Epidermal melanocyte (primary cell): ENCODE data around the gene LIPG.
A peak's percentile ranks its signal among the peaks of the same experiment; 100 is the strongest.

ENCODE experiments used
- DNase-seq: peaks from one replicate; pipeline ENCODE4 v3.0.0; 2011; ENCODE audit warnings: low spot score; ENCODE audit not compliant: insufficient read length

Gene LIPG

DNA sequence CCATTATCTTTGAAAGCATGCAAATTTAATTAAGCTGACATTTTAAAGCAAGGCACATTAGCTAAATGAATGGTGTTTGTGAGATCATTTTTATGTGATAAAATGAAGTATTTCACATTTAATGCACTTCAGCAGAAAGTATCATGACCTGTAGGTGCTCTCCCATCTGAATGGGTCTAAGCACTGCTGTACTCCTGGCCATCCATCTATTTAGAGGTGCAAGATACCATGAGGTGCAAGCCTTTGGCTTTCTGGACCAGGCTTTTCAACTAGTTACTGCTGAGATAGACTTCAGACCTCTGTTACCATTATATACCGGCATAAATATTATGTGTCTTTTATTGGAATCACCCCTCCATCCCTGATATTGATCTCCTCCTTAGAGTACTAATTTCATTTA lies 15.6 kb upstream of the LIPG start:
- no peak for DNase-seq

DNA sequence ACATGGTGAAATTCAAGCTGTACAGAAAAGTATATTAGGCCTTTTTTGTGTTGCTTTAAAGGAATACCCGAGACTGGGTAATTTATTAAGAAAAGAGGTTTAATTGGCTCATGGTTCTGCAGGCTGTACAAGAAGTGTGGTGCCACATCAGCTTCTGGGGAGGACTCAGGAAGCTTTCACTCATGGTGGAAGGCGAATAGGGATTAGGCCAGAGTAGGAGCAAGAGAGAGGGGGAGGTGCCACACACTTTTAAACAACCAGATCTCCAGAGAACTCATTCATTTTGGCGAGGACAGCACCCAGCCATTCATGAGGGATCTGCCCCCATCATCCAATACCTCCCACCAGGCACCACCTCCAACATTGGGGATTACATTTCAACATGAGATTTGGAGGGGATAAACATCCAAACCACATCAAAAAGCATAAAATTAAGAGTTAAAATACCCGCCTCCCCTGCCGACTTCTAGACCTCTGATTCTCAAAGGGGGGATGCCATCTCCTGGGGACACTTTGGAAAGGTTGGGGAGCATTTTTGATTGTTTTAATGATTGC lies 15.1 kb upstream of the LIPG start:
- DNase-seq = no peak

DNA sequence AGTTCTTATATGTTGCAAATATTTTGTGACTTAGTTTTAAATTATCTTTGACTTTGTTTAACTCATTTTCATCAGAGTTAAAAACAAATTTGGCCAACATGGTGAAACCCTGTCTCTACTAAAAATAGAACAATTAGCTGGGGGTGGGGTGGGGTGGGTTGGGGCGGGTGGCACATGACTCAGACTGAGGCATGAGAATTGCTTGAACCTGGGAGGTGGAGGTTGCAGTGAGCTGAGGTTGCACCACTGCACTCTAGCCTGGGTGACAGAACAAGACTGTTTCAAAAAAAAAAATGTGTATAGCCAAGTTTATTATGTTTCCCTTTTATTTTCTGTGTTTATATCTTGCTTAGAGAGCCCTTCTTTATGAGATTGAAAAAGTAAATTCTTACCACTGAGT lies 14.2 kb upstream of the LIPG start:
- no peak for DNase-seq

DNA sequence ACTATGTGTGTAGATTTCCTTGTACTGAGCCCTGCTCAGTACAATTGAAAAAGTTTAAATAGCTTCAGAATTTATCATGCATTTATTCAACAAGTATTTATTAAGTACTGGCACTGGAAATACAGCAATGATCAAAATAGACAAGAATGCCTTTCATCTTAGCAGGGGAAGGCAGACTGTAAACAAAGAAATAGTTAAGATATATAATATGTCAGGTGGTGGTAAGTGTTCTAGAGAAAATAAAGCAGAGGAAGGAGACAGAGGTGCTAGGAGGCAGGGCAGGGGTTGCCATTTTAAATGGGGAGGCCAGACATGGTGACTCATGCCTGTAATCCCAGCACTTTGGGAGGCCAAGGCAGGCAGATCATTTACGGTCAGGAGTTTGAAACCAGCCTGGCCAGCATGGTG lies 13.6 kb upstream of the LIPG start:
- no peak for DNase-seq

DNA sequence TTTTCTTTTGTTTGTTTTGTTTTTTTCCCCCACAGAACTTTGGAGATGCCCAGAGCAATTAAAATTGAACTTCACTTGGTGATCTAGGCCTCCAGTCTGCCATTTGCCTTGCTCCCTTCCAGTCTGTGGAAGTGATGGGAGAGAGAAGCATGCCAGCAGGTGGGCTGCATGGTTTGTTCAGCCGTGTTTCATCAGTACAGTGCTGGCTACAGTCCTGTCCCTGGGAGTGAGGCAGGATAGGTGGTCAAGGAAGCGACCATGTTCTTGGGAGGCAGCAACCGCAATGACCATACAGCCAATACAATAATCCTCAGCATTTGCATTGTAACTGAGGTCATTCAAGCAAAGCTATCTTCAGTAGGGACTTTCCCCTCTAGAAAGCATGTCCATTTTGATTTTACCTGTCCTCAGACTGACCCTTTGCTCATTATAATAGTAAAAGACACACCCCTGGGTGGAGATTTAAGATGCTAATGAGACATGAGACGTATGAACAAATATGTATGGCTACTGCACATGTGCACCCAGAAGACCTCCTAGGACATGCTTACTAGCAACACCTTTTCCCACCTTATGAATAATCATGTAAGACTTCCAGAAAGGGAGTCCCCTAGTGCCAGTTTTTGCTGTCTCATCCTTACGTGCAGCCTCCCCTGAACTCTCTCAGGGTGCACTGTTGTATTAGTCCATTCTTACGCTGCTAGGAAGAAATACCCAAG lies 11.1 kb upstream of the LIPG start:
- DNase-seq = no peak

DNA sequence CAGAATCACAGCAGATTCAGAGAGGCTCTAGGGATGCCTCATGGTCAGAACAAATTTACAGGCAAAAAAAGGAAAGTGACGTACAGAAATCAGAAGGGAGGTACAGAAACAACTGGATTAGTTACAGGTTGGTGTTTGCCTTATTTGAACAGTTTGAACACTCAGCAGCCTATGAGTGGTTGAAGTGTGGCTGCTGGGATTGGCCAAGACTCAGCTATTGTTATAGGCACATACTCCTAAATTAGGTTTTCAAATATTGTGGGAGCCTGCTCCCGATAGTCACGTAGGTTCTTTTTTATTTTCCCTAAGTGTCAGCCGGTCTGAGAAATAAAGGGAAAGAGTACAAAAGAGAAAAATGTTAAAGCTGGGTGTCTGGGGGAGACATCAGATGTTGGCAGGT lies 8.9 kb upstream of the LIPG start:
- DNase-seq = no peak

DNA sequence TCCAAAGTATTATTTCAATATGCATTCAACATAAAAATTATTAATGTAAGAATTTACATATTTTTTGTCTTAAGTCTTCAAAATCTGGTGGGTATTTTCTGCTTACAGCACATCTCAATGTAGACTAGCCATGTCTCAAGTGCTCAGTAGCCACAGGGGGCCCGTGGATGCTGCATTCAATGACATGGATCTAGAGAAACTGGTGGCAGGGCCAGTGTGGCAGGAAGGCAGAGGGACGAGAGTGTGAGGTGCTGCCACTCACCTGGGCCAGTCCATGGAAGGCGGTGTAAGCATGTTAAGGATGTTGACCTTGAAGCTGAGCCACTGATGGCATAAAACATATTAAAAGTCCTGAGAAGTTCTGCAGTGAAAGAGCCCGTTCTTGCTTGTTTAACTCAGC lies 6.2 kb upstream of the LIPG start:
- no peak for DNase-seq

DNA sequence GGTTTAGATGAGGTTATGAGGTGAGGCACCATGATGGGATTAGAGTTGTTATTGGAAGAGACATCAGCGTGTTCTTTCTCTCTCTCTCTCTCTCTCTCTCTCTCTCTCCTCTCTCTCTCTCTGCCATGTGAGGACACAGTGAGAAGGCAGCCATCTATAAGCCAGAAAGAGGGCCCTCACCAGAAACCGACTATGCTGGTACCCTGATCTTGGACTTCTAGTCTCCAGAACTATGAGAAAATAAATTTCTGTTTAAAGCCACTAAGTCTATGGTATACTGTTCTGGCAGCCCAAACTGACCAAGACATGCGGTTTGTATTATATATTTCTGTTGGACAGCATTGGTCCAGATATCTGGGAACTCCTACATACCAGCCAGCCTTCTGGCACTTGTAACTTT lies 3.5 kb upstream of the LIPG start:
- no peak for DNase-seq

DNA sequence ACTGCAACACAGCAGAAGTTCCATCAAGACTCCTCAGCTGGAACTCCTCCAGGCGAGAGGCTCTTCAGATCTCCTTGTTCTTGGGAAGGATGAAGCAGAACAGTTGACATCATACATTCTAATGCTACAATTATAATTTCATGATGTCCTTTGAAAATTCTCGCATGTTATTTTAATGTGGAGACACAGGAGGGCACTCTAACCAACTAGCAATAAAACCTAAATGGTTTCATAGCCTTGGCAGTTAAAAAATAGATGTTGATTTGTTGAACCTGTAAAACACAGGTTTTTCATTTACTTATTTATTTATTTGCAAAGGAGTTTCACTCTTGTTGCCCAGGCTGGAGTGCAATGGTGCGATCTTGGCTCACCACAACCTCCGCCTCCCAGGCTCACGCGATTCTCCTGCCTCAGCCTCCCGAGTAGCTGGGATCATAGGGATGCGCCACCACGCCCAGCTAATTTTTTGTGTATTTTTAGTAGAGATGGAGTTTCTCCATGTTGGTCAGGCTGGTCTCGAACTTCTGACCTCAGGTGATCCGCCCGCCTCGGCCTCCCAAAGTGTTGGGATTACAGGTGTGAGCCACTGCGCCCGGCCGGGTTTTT lies 2.4 kb upstream of the LIPG start:
- DNase-seq = peak; percentile 51

DNA sequence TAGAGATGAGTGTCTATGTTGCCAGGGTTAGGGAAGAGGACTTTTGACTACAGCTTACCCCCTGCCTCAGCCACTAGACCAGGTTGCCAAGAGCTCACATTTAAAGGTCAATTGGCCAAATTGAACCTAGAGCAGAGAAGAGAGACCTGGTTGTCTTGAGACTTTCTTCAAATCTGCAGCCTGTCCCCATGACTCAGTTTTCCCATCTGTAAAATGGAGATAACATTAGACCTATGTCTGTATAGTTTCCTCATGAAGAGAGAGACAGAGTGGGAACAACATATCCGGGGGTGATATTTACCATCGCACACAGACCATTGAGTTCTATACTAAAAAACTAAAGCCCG lies 1.6 kb upstream of the LIPG start:
- DNase-seq = no peak

DNA sequence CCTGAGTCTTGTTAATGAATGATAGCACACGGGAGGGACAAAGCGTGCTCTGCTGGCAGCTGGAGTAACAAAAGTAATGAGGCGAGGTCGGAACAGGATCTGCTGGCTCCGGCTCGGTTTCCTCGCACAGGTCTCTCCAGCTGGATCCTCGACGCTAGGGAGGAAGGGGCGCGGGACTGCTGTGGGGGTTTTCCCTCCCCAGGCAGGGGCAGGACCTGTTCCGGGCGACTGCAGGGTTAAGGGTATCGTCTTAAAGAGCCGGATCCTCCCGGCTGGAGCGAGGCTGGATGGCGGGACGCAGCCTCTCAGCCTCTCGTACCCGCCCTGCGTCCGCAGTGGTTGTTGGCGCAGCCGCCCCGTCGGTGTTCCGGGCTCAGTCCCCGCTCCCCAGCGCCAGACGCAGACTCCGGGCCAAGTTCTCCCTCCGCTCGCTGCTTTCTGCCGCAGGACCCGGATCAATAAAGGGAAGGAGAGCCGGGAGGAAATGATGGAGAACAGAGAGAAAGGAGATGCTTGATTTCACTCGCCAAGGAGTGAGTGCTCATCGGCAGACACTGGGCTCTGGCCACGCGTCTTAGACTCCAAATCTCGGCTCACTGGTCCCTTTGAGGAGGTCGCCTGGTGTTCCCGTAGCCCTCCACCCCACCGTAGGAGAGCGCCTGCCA lies 1.1 kb upstream of the LIPG start:
- no peak for DNase-seq

DNA sequence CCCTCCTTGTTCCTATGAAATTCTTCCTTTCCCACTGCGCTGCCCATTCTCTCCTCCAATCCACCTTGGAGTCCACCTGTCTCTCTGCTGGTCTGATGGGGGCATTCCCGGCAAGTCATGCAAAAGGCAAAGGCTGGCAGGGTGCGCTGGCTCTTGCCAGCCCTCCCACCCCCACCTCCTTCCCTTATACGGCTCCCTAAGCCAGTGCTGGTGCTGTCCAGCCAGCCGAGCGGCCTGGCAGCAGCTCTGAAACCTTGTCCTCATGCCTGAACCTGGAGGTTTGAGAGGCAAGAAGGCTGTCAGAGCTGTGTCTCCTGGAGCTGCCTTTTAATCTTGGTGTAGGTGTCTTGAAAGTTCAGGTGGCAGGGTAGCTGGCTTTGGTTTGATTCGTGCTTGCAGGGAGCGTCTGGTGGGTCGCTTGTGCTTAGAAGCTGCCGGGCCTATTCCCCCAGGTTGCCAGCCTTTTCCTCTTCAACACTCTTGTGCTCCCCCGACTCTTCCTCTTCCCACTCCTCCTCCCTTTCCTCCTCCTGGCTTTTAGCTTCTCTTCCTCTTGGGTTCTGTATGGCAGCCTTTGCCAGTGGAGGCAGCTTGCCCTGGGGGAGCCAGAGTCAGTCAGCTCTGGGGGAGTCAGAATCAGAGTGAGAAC lies 748 bp downstream of the LIPG start:
- no peak for DNase-seq

DNA sequence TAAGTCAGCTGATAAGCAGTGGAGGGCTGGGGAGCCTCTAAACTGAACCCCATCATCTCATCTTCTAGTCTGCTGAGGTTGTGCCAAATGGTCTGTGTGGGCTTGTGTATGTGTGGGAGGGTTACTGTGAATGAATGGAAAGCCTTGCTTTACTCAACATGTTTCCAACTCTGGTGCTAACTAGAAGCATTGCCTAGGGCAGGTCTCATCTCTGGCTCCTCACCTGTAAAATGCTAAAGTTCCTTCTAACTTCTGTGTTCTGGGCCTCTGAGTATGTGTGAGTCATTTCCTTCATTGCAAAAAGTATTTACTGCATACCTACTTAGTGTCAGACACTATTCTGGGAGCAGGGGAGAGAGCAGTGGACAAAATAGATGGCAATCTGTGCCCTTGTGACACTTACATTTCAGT lies 1.3 kb downstream of the LIPG start:
- no peak for DNase-seq

DNA sequence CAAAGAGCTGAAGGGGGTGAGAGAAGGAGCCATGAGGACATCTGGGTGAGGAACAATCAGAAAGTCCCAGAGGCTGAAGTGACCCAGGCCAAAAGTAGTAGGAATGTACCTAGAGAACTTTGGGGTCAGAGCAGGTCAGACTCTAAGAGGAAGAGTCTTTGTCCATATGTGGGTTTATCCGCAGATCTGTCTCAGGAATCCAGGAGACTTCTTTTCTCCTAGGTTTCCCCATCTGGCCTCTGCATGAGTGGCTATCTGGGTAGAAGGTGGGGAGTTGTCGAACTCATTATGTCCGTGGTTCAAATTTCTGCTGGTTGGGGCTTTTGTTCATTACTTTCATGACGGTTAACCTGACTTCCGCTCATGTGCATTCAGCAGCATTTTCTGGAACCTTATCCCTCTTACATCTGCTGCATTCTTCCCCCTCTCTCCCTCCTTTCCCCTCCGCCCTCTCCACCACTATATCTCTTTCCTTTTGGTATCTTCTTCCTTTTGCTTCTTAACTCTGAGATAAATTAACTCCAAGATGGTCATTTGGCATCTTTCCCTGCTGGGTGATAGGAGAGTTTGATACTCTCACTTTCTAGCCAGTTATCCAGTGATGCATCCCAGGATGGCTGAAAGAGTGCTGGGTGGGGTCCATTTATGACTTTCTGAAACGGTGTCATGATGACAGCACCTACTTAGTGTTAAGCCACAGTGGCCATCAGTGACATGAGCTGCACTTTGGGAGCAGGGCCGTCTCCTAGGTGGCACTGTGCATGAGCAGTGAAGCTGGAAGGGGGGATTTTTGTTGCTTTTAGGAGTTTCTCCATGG lies 2.1 kb downstream of the LIPG start:
- no peak for DNase-seq

DNA sequence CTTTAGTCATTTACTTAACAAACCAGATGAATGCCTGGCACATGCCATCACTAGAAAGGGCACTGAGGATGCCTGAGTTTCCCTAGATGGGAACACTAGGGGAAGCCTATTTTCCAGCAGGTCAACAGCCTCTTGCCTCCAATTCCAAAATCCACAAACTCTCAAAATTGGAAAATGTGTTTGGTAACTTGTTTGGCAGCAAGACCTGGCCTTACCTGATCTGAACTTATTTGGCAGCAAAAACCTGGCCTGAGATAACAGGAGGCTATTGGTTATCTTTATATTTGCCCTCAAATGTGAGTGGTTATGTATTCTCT lies 2.6 kb downstream of the LIPG start:
- no peak for DNase-seq

DNA sequence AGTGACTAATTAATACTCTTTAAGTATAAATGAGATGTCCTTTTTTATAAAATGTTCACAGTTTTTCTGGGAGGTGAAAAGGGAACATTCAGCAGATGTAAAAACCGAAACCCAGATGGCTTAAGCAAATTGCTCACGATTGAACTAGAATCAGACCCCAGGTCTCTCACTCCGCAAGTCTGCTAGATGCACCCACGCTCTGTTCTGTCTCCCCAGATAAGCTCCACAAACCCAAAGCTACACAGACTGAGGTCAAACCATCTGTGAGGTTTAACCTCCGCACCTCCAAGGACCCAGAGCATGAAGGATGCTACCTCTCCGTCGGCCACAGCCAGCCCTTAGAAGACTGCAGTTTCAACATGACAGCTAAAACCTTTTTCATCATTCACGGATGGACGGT lies 3.2 kb downstream of the LIPG start:
- no peak for DNase-seq

DNA sequence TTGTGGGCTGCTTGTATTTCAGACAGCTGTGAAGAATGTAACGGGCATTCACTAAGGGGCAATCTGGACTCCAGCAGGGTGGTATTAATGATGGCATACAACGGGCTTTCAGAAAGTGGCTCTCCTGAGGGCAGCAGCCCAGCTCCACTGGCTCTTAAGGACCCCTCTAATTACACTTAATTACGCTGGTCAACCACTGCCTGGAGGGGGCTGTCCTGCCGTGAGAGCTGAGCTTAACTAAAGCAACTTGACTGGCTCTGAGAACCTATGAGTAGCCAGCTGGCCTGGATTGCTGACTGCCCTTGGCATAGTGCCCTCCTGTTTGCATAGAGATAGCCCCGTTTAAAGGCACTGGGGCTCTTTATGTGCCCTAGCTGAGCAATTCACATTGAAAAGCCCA lies 3.8 kb downstream of the LIPG start:
- DNase-seq = peak; percentile 67

DNA sequence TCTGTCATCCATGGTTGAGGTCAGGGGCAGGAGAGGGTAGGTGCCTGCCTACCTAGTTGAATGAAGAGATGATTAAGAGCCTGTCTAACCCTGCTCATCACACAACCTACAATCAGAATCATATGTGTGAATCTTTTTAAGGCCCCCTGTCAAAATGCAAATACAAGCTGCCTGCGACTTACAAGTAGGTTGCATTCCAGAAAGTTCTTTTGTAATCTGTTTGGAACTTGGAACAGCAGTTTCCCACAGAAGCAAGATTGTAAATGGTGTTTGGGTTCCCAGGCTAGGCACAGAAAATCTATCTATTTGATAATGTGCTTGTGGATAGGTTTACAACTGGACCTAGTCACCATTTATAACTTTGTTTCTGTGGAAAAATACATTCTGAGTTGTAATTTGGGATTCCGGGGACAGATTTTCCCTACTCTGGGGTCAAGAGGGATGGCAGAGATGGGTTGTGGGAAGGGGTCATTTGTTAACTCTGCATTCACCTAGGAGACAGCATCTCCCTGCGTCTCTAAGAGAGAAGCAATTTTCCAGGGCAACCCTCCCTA lies 4.4 kb downstream of the LIPG start:
- DNase-seq = no peak

DNA sequence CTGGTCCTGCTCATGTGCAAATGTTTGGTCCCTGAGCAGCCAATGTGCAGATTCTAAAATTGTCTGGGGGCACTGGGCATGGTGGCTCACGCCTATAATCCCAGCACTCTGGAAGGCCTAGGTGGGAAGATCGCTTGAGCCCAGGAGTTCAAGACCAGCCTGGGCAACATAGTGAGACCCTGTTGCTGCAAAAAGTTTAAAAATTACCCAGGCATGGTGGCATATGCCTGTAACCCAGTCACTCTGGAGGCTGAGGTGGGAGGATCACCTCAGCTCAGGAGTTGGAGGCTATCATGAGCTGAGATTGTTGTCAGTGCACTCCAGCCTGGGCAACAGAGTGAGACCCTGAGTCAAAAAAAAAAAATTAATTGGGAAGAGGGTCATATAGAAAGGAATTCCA lies 5.1 kb downstream of the LIPG start:
- no peak for DNase-seq

DNA sequence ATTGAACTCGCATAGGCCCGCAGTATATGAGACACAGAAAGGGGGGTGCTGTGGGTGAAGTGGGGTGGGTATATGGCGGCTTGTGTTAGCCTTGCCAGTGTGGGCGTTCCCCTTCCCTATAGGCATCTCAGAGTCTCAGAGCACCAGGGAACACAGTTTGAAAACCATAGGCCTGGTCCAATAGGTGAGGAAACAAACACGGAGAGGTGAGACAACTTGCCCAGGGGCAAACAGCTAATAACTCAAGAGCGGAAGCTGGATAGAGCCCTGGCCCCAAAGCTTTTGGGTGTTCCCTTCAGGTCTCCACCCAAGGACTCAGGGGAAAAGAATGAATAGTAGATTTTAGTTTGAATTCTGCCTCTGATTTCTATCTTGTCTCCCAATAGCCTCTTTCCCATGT lies 7.9 kb downstream of the LIPG start:
- no peak for DNase-seq

DNA sequence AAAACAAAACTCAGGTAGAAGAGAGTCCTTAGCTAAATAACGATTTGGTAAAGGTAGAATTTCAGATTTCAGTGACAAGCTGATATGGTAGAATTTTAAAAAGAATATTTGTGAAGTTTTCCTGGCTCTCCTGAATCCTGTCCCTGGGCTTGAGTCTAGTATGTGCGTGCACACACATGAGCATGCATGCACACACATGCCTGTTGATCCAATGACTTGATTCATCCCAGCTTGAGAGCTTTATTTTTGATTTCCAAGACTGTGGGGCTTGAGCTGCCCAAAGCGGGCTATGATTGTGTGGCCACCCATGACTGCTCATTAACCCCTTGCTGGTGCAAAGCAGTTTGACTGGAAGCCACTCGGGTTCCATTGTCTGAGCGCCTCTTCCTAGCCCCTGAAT lies 9.0 kb downstream of the LIPG start:
- DNase-seq = no peak
